CD4-positive, alpha-beta T cell treated with Interleukin-6 at 100 ng/mL for 8 hours (primary cell): Measurements from ENCODE around the gene TMEM143.

Experiments used
- DNase-seq: peaks from one replicate; pipeline ENCODE4 v3.0.0-alpha.2; 2020; ENCODE audit warnings: mixed read lengths, low spot score

Gene TMEM143

GRCh38 chr19:48359123-48359522 lies 4.6 kb downstream of the TMEM143 start:
- no peak for DNase-seq

DNA sequence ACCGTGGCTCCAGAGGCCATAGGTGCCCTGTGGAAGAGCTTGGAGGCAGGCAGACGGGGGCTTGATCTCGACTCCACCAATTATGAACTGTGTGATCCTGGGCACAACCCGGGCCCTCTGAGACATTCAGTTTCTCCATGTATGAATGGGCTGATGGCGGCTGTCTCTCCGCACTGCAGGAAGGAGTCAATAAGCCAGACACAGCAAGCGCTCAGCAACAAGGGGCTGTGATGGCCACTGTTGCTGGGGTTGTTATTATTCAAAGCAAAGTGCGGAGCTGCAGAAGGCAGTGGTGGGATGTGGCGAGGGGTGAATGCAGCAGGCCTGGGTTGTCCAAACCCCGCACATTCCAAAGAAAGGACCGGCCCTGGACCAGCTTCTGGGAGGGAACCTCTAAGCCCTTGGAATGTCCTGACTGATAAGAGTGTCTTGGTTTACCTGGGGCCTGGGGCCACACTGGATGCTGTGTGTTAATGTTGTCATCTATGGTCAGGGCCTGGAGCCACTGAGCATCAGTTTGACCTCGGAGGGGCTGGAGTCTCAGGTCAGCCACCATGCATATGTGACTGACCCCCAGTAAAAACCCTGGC lies 8.3 kb downstream of the TMEM143 start:
- DNase-seq, result no peak

DNA sequence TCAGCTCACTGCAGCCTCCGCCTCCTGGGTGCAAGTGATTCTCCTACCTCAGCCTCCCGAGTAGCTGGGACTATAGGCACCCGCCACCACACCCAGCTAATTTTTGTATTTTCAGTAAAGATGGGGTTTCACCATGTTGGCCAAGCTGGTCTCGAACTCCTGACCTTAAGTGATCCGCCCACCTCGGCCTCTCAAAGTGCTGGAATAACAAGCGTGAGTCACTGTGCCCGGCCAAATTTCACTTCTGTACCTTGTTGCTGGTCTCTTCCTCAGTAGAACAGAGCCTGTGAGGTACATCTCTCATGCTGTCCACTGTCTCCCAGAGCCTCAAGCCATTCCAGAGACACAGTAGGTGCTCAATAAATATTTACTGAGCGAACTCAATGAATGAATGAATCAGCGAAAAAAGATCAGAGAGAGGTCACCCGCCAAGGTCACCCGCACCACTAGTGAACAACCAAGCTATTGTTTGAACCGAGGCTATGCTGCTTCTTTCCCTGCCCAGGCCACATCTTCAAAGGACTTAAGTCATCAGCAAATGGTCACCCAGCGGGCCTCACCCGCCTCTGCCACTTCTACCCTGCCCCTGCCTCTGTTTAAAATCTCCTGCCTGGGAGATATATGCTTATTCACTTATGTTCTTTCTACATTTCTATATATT lies 9.3 kb downstream of the TMEM143 start:
- no peak for DNase-seq

GRCh38 chr19:48353677-48354076 lies 10.1 kb downstream of the TMEM143 start:
- DNase-seq, result no peak

DNA sequence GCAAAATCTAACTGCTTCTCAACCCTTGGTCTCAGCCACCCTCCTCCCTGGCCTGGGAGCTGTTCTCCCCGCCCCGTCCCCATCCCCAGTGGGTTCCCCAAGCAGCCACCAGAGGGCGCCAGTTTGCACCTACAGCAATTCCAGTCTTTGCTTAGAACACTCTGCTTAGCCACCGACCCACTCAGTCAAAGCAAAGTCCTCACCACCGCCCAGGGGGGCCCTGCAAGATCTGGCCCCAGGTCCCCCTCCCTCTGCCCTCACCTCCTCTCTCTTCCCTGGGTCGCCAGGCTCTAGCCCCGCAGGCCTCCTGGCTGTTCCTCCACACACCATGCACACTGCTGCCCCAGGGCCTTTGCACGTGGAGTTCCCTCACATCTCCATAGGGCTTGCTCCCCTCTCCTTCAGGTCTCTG lies 12.4 kb downstream of the TMEM143 start:
- DNase-seq, result peak; percentile 73

DNA sequence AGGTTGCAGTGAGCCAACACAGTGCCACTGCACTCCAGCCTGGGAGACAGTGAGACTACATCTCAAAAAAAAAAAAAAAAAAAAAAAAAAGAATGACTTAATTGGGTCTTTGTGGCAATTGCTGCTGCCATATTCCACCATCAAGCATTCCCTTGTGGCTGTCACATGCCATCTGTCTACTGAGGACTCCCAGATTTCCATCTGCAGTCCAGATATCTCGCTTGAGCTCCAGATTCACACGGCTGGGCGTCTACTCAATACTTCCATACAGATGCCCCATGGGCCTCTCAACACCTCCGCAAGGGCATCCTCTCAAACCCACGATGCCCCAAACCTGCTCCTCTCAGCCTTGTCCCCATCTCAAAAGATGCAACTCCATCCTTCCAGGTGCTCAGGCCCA lies 12.9 kb downstream of the TMEM143 start:
- no peak for DNase-seq

DNA sequence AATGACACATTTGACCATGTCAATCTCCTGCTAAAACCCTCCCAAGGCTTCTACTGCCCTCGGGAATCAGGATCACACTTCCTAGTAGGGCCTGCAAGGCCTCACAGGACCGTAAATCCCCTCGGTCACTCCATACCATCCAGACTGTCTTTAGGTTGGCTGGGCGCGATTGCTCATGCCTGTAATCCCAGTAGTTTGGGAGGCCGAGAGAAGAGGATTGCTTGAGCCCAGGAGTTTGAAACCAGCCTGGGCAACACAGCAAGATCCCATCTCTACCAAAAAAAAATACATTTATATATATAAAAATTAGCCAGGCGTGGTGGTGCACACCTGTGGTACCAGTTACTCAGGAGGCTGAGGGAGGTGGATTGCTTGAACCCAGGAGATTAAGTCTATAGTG lies 15.0 kb downstream of the TMEM143 start:
- no peak for DNase-seq

GRCh38 chr19:48348045-48348444 lies 15.7 kb downstream of the TMEM143 start:
- no peak for DNase-seq

DNA sequence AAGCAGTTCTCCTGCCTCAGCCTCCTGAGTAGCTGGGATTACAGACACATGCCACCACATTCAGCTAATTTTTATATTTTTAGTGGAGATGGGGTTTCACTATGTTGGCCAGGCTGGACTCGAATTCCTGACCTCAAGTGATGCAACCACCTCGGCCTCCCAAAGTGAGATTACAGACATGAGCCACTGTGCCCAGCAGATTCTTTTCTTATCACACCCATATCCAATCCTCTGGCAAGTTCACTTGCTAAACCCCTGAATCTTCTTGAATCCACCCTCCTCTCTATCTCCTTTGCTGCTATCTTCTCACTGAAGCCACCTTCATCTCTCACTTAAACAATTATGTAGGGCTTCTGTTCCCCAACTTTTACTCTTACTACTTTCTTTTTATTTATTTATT lies 17.5 kb downstream of the TMEM143 start:
- no peak for DNase-seq

DNA sequence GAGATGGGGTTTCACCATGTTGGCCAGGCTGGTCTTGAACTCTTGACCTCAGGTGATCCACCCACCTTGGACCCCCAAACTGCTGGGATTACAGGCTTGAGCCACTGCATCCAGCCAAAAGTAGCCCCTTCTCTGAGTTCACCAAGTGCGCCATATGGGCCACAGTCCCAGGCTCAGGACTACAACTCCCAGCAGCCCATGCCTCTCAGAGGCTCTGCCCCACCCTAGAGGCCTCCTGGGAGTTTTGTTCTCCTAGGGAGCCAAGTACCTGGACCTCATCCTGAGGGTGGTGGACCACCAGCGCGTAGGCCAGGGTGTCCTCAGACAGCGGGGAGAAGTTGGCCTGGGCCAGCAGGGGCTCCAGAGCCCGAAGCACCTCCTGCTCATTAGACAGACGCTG lies 18.8 kb downstream of the TMEM143 start:
- DNase-seq, result no peak

DNA sequence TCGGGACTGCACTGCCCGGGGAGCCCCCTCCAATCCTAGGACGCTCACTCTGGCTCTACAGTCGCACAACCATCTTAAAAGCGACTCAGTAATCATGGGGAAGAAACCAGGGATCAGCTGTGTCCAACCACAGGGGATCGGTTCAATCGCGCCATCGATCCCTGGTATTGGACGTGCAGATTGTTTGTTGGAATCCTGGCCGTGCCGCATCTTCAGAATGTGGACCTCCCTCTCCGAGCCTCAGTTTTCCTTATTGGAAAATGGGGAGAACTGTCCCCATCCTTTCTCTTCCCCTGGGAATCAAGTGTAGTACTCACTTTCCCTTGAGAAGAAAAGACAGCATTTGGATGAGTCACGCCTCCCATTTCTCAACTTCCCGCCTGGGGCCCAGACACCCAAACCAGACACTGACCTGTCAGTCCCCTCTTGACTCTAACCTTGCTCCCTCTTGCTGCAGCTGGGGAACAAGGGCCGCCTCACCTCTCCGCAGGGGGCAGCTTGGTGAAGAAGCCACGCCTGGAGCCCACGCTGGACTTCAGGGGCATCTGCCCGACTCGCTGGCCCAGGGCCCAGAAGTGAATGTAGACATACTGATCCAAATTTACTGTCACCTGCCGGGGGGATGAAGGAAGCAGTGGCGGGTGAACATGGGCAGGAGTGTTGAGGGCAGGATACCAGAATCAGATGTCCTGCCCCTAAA lies 20.7 kb downstream of the TMEM143 start:
- DNase-seq, result no peak

DNA sequence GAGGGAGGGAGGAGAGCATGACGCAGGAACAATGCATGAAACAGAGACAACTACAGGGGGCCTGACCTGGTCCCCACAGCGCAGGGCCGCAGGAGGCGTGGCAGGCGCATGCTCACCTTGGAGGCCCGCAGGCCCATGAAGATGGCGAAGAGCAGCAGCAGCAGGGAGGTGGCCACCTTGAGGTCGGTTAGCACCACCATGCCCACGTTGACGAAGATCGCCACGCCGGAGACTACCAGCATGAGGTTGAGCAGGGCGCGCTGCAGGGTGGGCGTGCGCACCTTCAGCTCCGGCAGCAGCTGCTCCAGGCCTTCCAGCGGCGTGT lies 21.4 kb downstream of the TMEM143 start:
- DNase-seq, result no peak

DNA sequence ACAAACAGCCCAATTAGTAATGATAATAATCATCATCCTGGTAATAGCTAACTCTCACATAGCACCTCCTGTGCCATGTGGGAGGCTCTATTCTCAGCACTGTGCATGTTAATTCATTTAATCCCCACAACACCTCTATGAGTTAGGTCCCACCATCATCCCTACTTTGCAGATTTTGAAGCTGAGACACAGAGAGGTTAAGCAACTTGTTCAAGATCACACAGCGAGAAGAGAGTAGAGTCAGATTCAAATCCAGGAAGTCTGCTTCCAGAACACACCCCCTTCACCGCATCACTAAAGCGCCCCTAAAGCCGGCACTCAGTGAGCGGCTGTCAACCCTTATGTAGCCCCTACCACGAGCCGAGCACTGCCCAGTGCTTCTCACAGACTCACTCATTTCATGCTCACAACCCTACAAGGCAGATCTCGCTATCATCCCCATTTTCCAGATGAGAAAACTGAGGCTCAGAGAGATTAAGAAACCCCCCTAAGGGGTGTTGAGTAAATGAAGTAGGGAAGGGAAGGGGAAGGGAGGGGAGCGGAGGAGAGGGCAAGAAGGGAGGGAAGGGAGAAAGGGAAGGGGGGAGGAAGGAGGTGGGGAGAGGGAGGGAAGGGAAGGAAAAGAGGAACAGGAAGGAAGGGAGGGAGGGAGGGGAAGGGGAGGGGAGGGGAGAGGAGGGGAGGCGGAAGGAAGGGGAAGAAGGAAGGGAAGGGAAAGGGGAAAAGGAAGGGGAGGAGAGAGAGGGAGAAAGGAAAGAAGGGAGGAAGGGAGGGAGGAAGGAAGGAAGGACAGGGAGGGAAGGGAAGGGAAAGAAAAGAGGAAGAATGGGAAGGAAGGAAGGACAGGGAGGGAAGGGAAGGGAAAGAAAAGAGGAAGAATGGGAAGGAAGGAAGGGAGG lies 22.0 kb downstream of the TMEM143 start:
- no peak for DNase-seq

DNA sequence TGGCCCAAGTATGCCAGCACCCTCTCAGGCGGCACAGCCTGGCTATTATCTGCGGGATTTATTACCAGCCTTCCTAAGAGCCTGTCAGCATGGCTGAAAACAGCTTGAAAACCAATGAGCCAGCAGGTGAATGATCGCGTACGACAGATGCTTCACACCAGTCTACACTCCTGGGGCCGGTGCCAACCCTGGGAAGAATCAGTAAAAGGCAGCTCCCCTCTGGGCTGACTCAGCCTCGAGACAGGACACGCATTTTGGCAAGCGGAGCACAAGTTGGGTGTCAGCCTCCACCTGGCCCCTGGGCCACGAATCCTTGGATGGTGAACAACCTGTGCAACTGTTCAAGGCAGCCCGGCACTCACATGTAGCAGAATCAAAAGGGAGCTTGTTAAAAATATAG lies 22.7 kb downstream of the TMEM143 start:
- DNase-seq, result no peak

DNA sequence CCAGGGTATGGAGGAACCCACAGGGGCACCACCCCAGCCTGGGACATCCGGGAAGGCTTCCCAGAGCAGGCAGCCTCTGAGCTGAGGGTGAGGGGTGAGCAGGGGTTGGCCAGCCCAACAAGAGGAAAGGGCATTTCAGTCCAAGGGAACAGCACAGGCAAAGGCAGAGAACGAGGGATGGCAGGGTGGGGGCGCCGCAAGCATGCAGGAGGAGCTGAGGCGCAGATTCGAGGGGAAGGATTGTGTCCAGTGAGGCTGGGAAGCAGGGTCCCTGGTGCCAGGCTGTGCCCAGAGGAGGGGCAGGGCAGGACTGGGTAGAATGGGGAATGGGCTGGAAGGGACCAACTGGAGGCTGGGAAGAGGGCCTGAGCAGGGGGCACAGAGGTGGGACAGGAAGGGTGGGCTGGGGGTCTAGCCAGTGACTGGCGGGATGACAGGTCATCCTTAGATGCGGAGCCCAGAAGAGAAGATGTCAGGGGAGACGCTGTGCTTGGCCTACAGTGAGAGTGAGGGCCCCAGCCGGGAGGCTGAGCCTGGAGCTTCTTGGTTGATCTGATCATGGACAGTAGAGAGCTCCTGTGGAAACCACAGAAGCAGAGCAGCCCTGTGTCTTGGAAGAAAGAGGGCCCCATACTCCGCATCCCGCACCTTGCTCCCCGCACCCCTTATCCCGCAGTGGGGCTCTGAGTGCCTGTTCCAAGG lies 24.8 kb downstream of the TMEM143 start:
- no peak for DNase-seq

DNA sequence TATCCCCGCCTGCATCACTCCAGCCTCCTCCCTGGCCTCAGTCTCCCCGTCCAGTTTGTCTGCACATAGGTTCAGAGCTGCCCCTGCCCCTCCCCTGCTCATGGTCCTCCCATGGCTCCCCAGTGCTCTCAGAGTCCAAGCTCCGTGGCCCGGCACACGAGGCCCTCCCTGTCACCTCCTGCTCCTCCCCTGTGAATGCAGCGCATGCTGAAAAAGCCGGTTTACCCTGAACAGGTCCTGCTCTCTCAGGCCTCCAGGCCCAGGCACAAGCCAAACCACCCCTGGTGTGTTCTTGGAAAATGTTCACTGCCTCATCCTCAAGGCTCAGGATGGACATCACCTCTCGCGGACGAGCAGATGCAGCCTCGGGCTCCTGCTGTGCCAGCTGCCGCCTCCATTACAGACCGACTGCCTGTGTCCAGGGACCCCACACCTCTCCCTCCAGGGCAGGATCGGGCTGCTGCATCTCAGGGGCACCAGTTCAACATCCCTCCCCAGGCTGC lies 25.4 kb downstream of the TMEM143 start:
- DNase-seq, result no peak

- peak; percentile 96 for DNase-seq
Measured at GRCh38 chr19:48333467-48334384, 30.0 kb downstream of the TMEM143 start.

GRCh38 chr19:48332662-48333466 lies 30.9 kb downstream of the TMEM143 start:
- DNase-seq, result peak; percentile 99

- no peak for DNase-seq
Measured at GRCh38 chr19:48332351-48332661, 31.4 kb downstream of the TMEM143 start.
